HCT116 (cell line): Measurements from ENCODE around the gene LCE3C. TPM values are rescaled to one million over a fixed set of nuclear protein-coding genes. Genes with fewer than 3 reads are reported as not detected.
"Not testable (repeated sequence)": the region's sequence is repeated elsewhere in the genome, so short reads cannot be mapped to it uniquely, and the experiment has no call there.

Experiments
- ATAC-seq: fragments of 200-7000 bp; cut with Tn5 transposase; 2 replicates; pipeline ENCODE4 v1.9.1; 2020; ENCODE audit warnings: mild to moderate bottlenecking, moderate library complexity
- BruUV-seq: library from RNA; stranded (reverse); fragments of 400-500 nt; replicated peaks from 2 replicates; lab custom pipeline; 2021; lab: Mats Ljungman, UMichigan
- CTCF ChIA-PET: fragments of 300-600 bp; sonication (Branson Sonifier 250); formaldehyde crosslinking; loops from one replicate; lab custom pipeline; 2021; ENCODE audit warnings: antibody characterized with exemption; lab: Charles Lee
- POLR2A ChIA-PET: fragments of 300-600, 350-600 bp; sonication (Branson Sonifier 250); formaldehyde crosslinking; loops from one replicate; lab custom pipeline; 2021; ENCODE audit warnings: antibody characterized with exemption; lab: Charles Lee
- RAD21 ChIA-PET, 2 experiments: fragments of 300-600 bp; sonication (Branson Sonifier 250); formaldehyde crosslinking; loops; one replicate each; lab custom pipeline; 2023; ENCODE audit warnings: low total read pairs in 2 of 2; ENCODE audit not compliant: uncharacterized antibody in 2 of 2, unreplicated experiment in 2 of 2, low non-redundant PET in 1 of 2; lab: Charles Lee
- DNase-seq: peaks from one replicate; pipeline ENCODE4 v3.0.0-alpha.2; 2010; ENCODE audit warnings: low read depth, low spot score
- H2AFZ ChIP-seq: fragments of 200-600 bp; shearing (Covaris generic), sonication (generic); 2 replicates; pipeline ENCODE4 v1.6.1; 2017; ENCODE audit warnings: low read depth, mixed run types, mixed read lengths, antibody characterized with exemption, low read length; ENCODE audit not compliant: poor library complexity, severe bottlenecking
- H3K27ac ChIP-seq: 2 replicates; pipeline ENCODE4 v1.5.1; 2012; ENCODE audit warnings: low read depth, low read length
- H3K27me3 ChIP-seq: fragments of 200-600 bp; sonication (generic); 2 replicates; pipeline ENCODE4 v1.6.1; 2016; ENCODE audit warnings: mixed run types, low read length, mixed read lengths; ENCODE audit not compliant: insufficient read depth
- H3K36me3 ChIP-seq, 2 experiments: fragments of 200-500 bp in 1 of 2; fragments of 200-600 bp in 1 of 2; sonication (Bioruptor generic) in 1 of 2; sonication (generic) in 1 of 2; 2 replicates each; pipeline versions ENCODE4 v1.5.1 to v1.6.1; 2014 to 2016; ENCODE audit warnings: low read length in 2 of 2, inconsistent platforms in 1 of 2, mixed read lengths in 1 of 2, mixed run types in 1 of 2; ENCODE audit not compliant: insufficient read depth in 2 of 2, control insufficient read depth in 1 of 2
- H3K4me1 ChIP-seq, 2 experiments: fragments of 200-600 bp in 1 of 2; sonication (generic) in 1 of 2; 2 replicates each; pipeline versions ENCODE4 v1.5.1 to v1.6.1; 2012 to 2017; ENCODE audit warnings: low read length in 2 of 2, inconsistent platforms in 1 of 2, mild to moderate bottlenecking in 1 of 2, mixed read lengths in 1 of 2, mixed run types in 1 of 2, moderate library complexity in 1 of 2; ENCODE audit not compliant: insufficient read depth in 2 of 2, control insufficient read depth in 1 of 2
- H3K4me2 ChIP-seq: fragments of 200-600 bp; sonication (generic); 2 replicates; pipeline ENCODE4 v1.6.1; 2017; ENCODE audit warnings: mixed run types, low read length, mixed read lengths
- H3K4me3 ChIP-seq, 2 experiments: fragments of 200-600 bp in 1 of 2; sonication (generic) in 1 of 2; replicated peaks in 1 of 2; 2 replicates each; pipeline ENCODE4 v1.5.1; 2011 to 2016; ENCODE audit warnings: low read length in 2 of 2, control low read depth in 1 of 2, low read depth in 1 of 2, mild to moderate bottlenecking in 1 of 2, mixed read lengths in 1 of 2, mixed run types in 1 of 2
- H3K79me2 ChIP-seq: fragments of 200-600 bp; sonication (generic); 2 replicates; pipeline ENCODE4 v1.6.1; 2017; ENCODE audit warnings: mild to moderate bottlenecking, mixed run types, low read length, moderate library complexity, mixed read lengths; ENCODE audit not compliant: insufficient read depth
- H3K9ac ChIP-seq: fragments of 200-600 bp; sonication (generic); 2 replicates; pipeline ENCODE4 v1.6.1; 2016; ENCODE audit warnings: low read length, mixed read lengths
- H3K9me2 ChIP-seq: fragments of 200-600 bp; sonication (generic), shearing (Covaris generic); 2 replicates; pipeline ENCODE4 v1.6.1; 2017; ENCODE audit warnings: mixed run types, mild to moderate bottlenecking, moderate library complexity; ENCODE audit not compliant: insufficient read depth
- H3K9me3 ChIP-seq, 2 experiments: fragments of 200-500 bp in 1 of 2; fragments of 200-600 bp in 1 of 2; sonication (Bioruptor generic) in 1 of 2; sonication (generic) in 1 of 2; 2 replicates each; pipeline ENCODE4 v1.6.1; 2014 to 2017; ENCODE audit warnings: low read length in 2 of 2, mixed read lengths in 2 of 2, inconsistent platforms in 1 of 2, low read depth in 1 of 2, mild to moderate bottlenecking in 1 of 2, mixed run types in 1 of 2, moderate library complexity in 1 of 2; ENCODE audit not compliant: control insufficient read depth in 1 of 2, insufficient read depth in 1 of 2
- H4K20me1 ChIP-seq: fragments of 200-600 bp; sonication (generic), shearing (Covaris generic); 2 replicates; pipeline ENCODE4 v1.6.1; 2017; ENCODE audit warnings: mixed run types, mild to moderate bottlenecking, moderate library complexity; ENCODE audit not compliant: insufficient read depth
- CBX3 ChIP-seq: IDR thresholded peaks from 2 replicates; pipeline ENCODE4 v1.6.1; 2012; ENCODE audit warnings: low read depth
- EZH2 ChIP-seq: fragments of 200-600 bp; sonication (generic); IDR thresholded peaks from 2 replicates; pipeline ENCODE4 v1.6.1; 2017; ENCODE audit warnings: antibody characterized with exemption, mixed run types
- MAX ChIP-seq: IDR thresholded peaks from 2 replicates; pipeline ENCODE4 v1.6.1; 2012
- POLR2A ChIP-seq: IDR thresholded peaks from 2 replicates; pipeline ENCODE4 v1.7.0; 2011; ENCODE audit warnings: borderline replicate concordance; ENCODE audit not compliant: insufficient read depth, insufficient read length; ENCODE audit errors: extremely low read depth
- POLR2AphosphoS5 ChIP-seq: IDR thresholded peaks from 2 replicates; pipeline ENCODE4 v1.6.1; 2011; ENCODE audit warnings: mild to moderate bottlenecking, low read depth, low read length, moderate library complexity
- RAD21 ChIP-seq: IDR thresholded peaks from 2 replicates; pipeline ENCODE4 v1.6.1; 2012; ENCODE audit warnings: low read depth, mild to moderate bottlenecking
- SRF ChIP-seq: IDR thresholded peaks from 2 replicates; pipeline ENCODE4 v1.6.1; 2012; ENCODE audit warnings: low read depth
- TCF7L2 ChIP-seq: IDR thresholded peaks from 2 replicates; pipeline ENCODE4 v1.7.0; 2011; ENCODE audit warnings: borderline replicate concordance, inconsistent platforms; ENCODE audit not compliant: insufficient read depth, insufficient read length; ENCODE audit errors: extremely low read depth
- ZFX ChIP-seq: fragments of 450-650 bp; IDR thresholded peaks from 2 replicates; pipeline ENCODE4 v1.6.1; 2017
- ZNF274 ChIP-seq: fragments of 200-500 bp; sonication (Bioruptor generic); IDR thresholded peaks from 2 replicates; pipeline ENCODE4 v1.6.1; 2014; ENCODE audit warnings: mild to moderate bottlenecking, low read depth, low read length, inconsistent platforms
- intact Hi-C: fragments of 100-400 bp; cut with micrococcal nuclease; formaldehyde crosslinking; loops from 2 replicates; pipeline ENCODE4 v1.10.0; 2022
- total RNA-seq: library from RNA; stranded (reverse); gene quantifications from one replicate; pipeline ENCODE4 v1.2.1, GENCODE V29; 2021; ENCODE audit not compliant: unreplicated experiment
- TF ChIP-seq, protein P1 (sequence below): IDR thresholded peaks from 2 replicates; pipeline ENCODE4 v1.6.1; 2012; ENCODE audit warnings: low read depth

The LCE3C gene
- total RNA-seq, 1 experiment from 2014 or later, result not detected

GRCh38 chr1:152577168-152577567 is 22.9 kb upstream of the LCE3C start:
- no peaks in the 10 kb centered on the region for H4K20me1 ChIP-seq
- no peak for DNase-seq
- no peaks in the 10 kb centered on the region for H3K9me2 ChIP-seq
- ATAC-seq, result no peak
- H3K79me2 ChIP-seq, result no peaks in the 10 kb centered on the region
- no peak overlapping the region for H3K9ac ChIP-seq
- no peak overlapping the region for H2AFZ ChIP-seq
- BruUV-seq, result no TSS peak
- no peak overlapping the region for H3K4me2 ChIP-seq
- no peak for TF ChIP-seq SRF
- H3K4me3 ChIP-seq, result no peak overlapping the region
- POLR2A ChIA-PET, result no interaction called here
- intact Hi-C loops, result no loop called here
- CTCF ChIA-PET, result no interaction called here
- H3K9me3 ChIP-seq, result no peaks in the 10 kb centered on the region
- no peaks in the 10 kb centered on the region for H3K36me3 ChIP-seq
- no peak overlapping the region for H3K27ac ChIP-seq
- RAD21 ChIA-PET, result no interaction called here
- H3K27me3 ChIP-seq, result peaks cover 46% of the 10 kb centered on the region
- H3K4me1 ChIP-seq, result no peaks in the 10 kb centered on the region

- H3K27me3 ChIP-seq, result peaks cover 28% of the 10 kb centered on the region
- H3K4me3 ChIP-seq, H4K20me1 ChIP-seq, BruUV-seq, CTCF ChIA-PET, H3K27ac ChIP-seq, intact Hi-C loops, ATAC-seq, POLR2A ChIA-PET, H3K79me2 ChIP-seq, H3K36me3 ChIP-seq, DNase-seq, H3K4me2 ChIP-seq, H3K9me3 ChIP-seq, H3K4me1 ChIP-seq, H3K9ac ChIP-seq, H3K9me2 ChIP-seq, H2AFZ ChIP-seq, RAD21 ChIA-PET: not testable (repeated sequence)
Observed at GRCh38 chr1:152579526-152579925, 20.5 kb upstream of the LCE3C start.

DNA sequence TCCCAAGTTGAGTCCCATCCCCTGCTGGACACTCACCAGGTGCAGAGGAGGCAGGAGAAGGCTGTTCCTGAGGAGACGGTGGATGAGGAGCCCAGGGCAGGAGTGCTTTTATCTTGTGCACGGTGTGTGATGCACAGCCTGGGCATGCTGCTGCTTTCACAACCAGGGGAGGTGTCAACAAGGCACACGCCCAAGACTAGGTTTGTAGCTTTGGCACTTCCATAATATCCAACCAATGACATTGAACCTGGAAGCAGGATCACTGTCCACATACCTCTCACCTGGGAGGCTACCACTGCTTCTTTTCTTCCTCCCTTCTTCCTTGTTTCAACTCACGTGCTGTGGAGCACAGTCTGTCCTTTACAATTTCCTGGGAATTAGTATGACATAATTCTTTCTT is 19.6 kb upstream of the LCE3C start, which contains the start of gene LCE3D:
Gene LCE3D, minus strand, starts transcription at position 84 of the 400 bp plus-strand sequence. CDS start 580 bp downstream, outside the sequence.
- BruUV-seq, result no TSS peak
- no peak for ATAC-seq
- Histone ChIP-seq H3K36me3 (no peaks in the 10 kb centered on the region), H3K4me2 (no peak within 1 kb of the TSS), H3K27ac (no peak within 1 kb of the TSS), H3K27me3 (peaks cover 19% of the 10 kb centered on the region; the same call in 1 of the 2 replicates), H3K9me2 (no peaks in the 10 kb centered on the region), H3K4me3 (no peak within 1 kb of the TSS), H3K9me3 (no peaks in the 10 kb centered on the region), H3K79me2 (no peaks in the 10 kb centered on the region), H2AFZ (no peak within 1 kb of the TSS), H3K4me1 (no peaks in the 10 kb centered on the region), H4K20me1 (no peaks in the 10 kb centered on the region), H3K9ac (no peak within 1 kb of the TSS)
- ChIA-PET POLR2A (no interaction called here), RAD21 (no interaction called here), CTCF (no interaction called here)
- intact Hi-C loops, result loop anchor here (5.0 kb wide), 1 partner anchor 37 kb away; no protein-coding TSS in a partner anchor
- DNase-seq, result no peak
- TF ChIP-seq EZH2 (no peak), TCF7L2 (no peak), RAD21 (no peak), POLR2AphosphoS5 (no peak), ZFX (no peak), POLR2A (no peak), ZNF274 (no peak), MAX (no peak), CBX3 (no peak)
- TF ChIP-seq, protein P1, sequence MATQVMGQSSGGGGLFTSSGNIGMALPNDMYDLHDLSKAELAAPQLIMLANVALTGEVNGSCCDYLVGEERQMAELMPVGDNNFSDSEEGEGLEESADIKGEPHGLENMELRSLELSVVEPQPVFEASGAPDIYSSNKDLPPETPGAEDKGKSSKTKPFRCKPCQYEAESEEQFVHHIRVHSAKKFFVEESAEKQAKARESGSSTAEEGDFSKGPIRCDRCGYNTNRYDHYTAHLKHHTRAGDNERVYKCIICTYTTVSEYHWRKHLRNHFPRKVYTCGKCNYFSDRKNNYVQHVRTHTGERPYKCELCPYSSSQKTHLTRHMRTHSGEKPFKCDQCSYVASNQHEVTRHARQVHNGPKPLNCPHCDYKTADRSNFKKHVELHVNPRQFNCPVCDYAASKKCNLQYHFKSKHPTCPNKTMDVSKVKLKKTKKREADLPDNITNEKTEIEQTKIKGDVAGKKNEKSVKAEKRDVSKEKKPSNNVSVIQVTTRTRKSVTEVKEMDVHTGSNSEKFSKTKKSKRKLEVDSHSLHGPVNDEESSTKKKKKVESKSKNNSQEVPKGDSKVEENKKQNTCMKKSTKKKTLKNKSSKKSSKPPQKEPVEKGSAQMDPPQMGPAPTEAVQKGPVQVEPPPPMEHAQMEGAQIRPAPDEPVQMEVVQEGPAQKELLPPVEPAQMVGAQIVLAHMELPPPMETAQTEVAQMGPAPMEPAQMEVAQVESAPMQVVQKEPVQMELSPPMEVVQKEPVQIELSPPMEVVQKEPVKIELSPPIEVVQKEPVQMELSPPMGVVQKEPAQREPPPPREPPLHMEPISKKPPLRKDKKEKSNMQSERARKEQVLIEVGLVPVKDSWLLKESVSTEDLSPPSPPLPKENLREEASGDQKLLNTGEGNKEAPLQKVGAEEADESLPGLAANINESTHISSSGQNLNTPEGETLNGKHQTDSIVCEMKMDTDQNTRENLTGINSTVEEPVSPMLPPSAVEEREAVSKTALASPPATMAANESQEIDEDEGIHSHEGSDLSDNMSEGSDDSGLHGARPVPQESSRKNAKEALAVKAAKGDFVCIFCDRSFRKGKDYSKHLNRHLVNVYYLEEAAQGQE, result no peak
